Smooth muscle cell (in vitro differentiated cells): ENCODE results near the gene ATP10D. TPM values are rescaled to one million over a fixed set of nuclear protein-coding genes. Genes with fewer than 3 reads are reported as not detected.

ENCODE experiments used
- DNase-seq: peaks from one replicate; lab custom pipeline; 2025; ENCODE audit not compliant: unreplicated experiment; lab: John Stamatoyannopoulos, UW
- H2AFZ ChIP-seq: fragments of 200-600 bp; sonication (generic); 2 replicates; pipeline ENCODE4 v1.6.0; 2016; ENCODE audit warnings: antibody characterized with exemption, low read depth, mild to moderate bottlenecking
- H3F3A ChIP-seq: fragments of 200-600 bp; sonication (generic); 2 replicates; pipeline ENCODE4 v1.6.0; 2017; ENCODE audit warnings: antibody characterized with exemption, low read depth
- H3K27ac ChIP-seq: fragments of 200-600 bp; sonication (generic); 2 replicates; pipeline ENCODE4 v1.5.1; 2016; ENCODE audit warnings: low read depth, mild to moderate bottlenecking
- H3K27me3 ChIP-seq: fragments of 200-600 bp; sonication (generic); 2 replicates; pipeline ENCODE4 v1.6.1; 2016; ENCODE audit warnings: low read depth, mild to moderate bottlenecking
- H3K36me3 ChIP-seq: fragments of 200-600 bp; sonication (generic); 2 replicates; pipeline ENCODE4 v1.5.1; 2016; ENCODE audit warnings: low read depth
- H3K4me1 ChIP-seq: fragments of 200-600 bp; sonication (generic); 2 replicates; pipeline ENCODE4 v1.5.1; 2016; ENCODE audit warnings: low read depth
- H3K4me2 ChIP-seq: fragments of 200-600 bp; sonication (generic); 2 replicates; pipeline ENCODE4 v1.6.0; 2016; ENCODE audit warnings: mild to moderate bottlenecking
- H3K4me3 ChIP-seq: fragments of 200-600 bp; sonication (generic); 2 replicates; pipeline ENCODE4 v1.5.1; 2016; ENCODE audit warnings: mild to moderate bottlenecking
- H3K79me2 ChIP-seq: fragments of 200-600 bp; sonication (generic); 2 replicates; pipeline ENCODE4 v1.6.0; 2016; ENCODE audit warnings: low read depth, mild to moderate bottlenecking
- H3K9ac ChIP-seq: fragments of 200-600 bp; sonication (generic); 2 replicates; pipeline ENCODE4 v1.6.0; 2016; ENCODE audit warnings: low read depth
- H3K9me3 ChIP-seq: fragments of 200-600 bp; sonication (generic); replicated peaks from 2 replicates; pipeline ENCODE4 v1.5.1; 2016; ENCODE audit warnings: low read depth
- H4K20me1 ChIP-seq: fragments of 200-600 bp; sonication (generic); 2 replicates; pipeline ENCODE4 v1.6.0; 2016; ENCODE audit warnings: low read depth
- CTCF ChIP-seq: fragments of 200-600 bp; sonication (generic); IDR thresholded peaks from 2 replicates; pipeline ENCODE4 v1.5.1; 2017; ENCODE audit warnings: borderline replicate concordance, mild to moderate bottlenecking, antibody characterized with exemption; ENCODE audit not compliant: insufficient read depth, poor library complexity, severe bottlenecking
- WGBS: methylation state at CpG from one replicate; pipeline ENCODE4 v1.1.7; 2016; ENCODE audit warnings: low lambda C conversion rate; 5-methylcytosine and 5-hydroxymethylcytosine counted together
- polyA plus RNA-seq: library from polyadenylated mRNA; unstranded; fragments of >200 nt; fragmentation: Nextera tagmentation; extraction: Ambion mirVana; gene quantifications from 2 replicates; pipeline ENCODE4 v1.2.1, GENCODE V29; 2016
- total RNA-seq: library from RNA; depleted of rRNA; stranded (reverse); fragments of >200 nt; gene quantifications from 2 replicates; pipeline ENCODE4 v1.2.3, GENCODE V29; 2014

Gene ATP10D
- total and polyA plus RNA-seq, 2 experiments from 2014 or later = 8.6 to 28.4 TPM

GRCh38 chr4:47498899-47499298 is 13.8 kb downstream of the ATP10D start:
- Histone ChIP-seq H3K27me3 (no peaks in the 10 kb centered on the region), H4K20me1 (no peaks in the 10 kb centered on the region), H3K36me3 (no peaks in the 10 kb centered on the region), H3F3A (no peaks in the 10 kb centered on the region), H2AFZ (no peak overlapping the region), H3K27ac (no peak overlapping the region), H3K4me3 (no peak overlapping the region), H3K4me1 (no peaks in the 10 kb centered on the region), H3K79me2 (no peaks in the 10 kb centered on the region), H3K9ac (no peak overlapping the region), H3K9me3 (no peaks in the 10 kb centered on the region), H3K4me2 (no peak overlapping the region)
- TF ChIP-seq CTCF = no peak
- 95% methylated on average over 6 of the region's 6 CpGs for WGBS
- no peak for DNase-seq

GRCh38 chr4:47499700-47500099 is 14.6 kb downstream of the ATP10D start:
- 83% methylated on average over 2 of the region's 2 CpGs for WGBS
- no peaks in the 10 kb centered on the region for H3F3A ChIP-seq
- H3K27me3 ChIP-seq = no peaks in the 10 kb centered on the region
- H3K4me1 ChIP-seq = no peaks in the 10 kb centered on the region
- TF ChIP-seq CTCF = no peak
- H4K20me1 ChIP-seq = no peaks in the 10 kb centered on the region
- H2AFZ ChIP-seq = no peak overlapping the region
- H3K4me2 ChIP-seq = no peak overlapping the region
- no peak for DNase-seq
- H3K4me3 ChIP-seq = no peak overlapping the region
- no peaks in the 10 kb centered on the region for H3K79me2 ChIP-seq
- no peaks in the 10 kb centered on the region for H3K9me3 ChIP-seq
- H3K27ac ChIP-seq = no peak overlapping the region
- H3K9ac ChIP-seq = no peak overlapping the region
- no peaks in the 10 kb centered on the region for H3K36me3 ChIP-seq

GRCh38 chr4:47500776-47501175 is 15.7 kb downstream of the ATP10D start:
- Histone ChIP-seq H3F3A (no peaks in the 10 kb centered on the region), H3K4me1 (no peaks in the 10 kb centered on the region), H3K36me3 (no peaks in the 10 kb centered on the region), H3K79me2 (no peaks in the 10 kb centered on the region), H3K4me2 (no peak overlapping the region), H2AFZ (no peak overlapping the region), H3K27me3 (no peaks in the 10 kb centered on the region), H3K9me3 (no peaks in the 10 kb centered on the region), H3K9ac (no peak overlapping the region), H3K4me3 (no peak overlapping the region), H4K20me1 (no peaks in the 10 kb centered on the region), H3K27ac (no peak overlapping the region)
- no peak for DNase-seq
- no peak for TF ChIP-seq CTCF
- WGBS = 60% methylated on average over 3 of the region's 3 CpGs

- WGBS = 63% methylated on average over 3 of the region's 3 CpGs
Measured at GRCh38 chr4:47505147-47505546, 20.1 kb downstream of the ATP10D start.

More at GRCh38 chr4:47505147-47505546, 20.1 kb downstream of the ATP10D start:
- no peaks in the 10 kb centered on the region for H3K36me3 ChIP-seq
- peaks cover 2% of the 10 kb centered on the region for H3K4me1 ChIP-seq
- H3K9ac ChIP-seq = no peak overlapping the region
- no peak for DNase-seq
- no peaks in the 10 kb centered on the region for H3K27me3 ChIP-seq
- no peak overlapping the region for H3K27ac ChIP-seq
- H3K9me3 ChIP-seq = no peaks in the 10 kb centered on the region
- no peak overlapping the region for H2AFZ ChIP-seq
- H3F3A ChIP-seq = no peaks in the 10 kb centered on the region
- TF ChIP-seq CTCF = no peak
- H3K4me2 ChIP-seq = no peak overlapping the region
- H3K4me3 ChIP-seq = no peak overlapping the region
- H3K79me2 ChIP-seq = no peaks in the 10 kb centered on the region
- H4K20me1 ChIP-seq = no peaks in the 10 kb centered on the region
